H1 (cell line): ENCODE measurements around the gene GABRA4.

Source experiments
- ASH2L ChIP-seq: fragments of 200-600, 300-600 bp; sonication (generic); IDR thresholded peaks from one replicate; pipeline ENCODE4 v1.7.1; 2017; ENCODE audit warnings: low read length
- BRCA1 ChIP-seq: IDR thresholded peaks from 2 replicates; pipeline ENCODE4 v1.6.1; 2012; ENCODE audit warnings: low read depth, low read length, improper control_type of control experiment
- CHD1 ChIP-seq: IDR thresholded peaks from 2 replicates; pipeline ENCODE4 v1.6.1; 2012; ENCODE audit warnings: low read depth, low read length, improper control_type of control experiment
- CTCF ChIP-seq, 3 experiments: IDR thresholded peaks; 1 replicate in 2 of 3; 2 replicates in 1 of 3; pipeline versions ENCODE4 v1.5.1 to v1.6.1; 2011; ENCODE audit warnings: low read length in 3 of 3, mild to moderate bottlenecking in 3 of 3, inconsistent platforms in 2 of 3, low read depth in 1 of 3, moderate library complexity in 1 of 3; ENCODE audit not compliant: insufficient read depth in 1 of 3; ENCODE audit errors: control extremely low read depth in 1 of 3
- EZH2 ChIP-seq: fragments of 200-600 bp; sonication (generic); IDR thresholded peaks from 2 replicates; pipeline ENCODE4 v1.7.1; 2012; ENCODE audit warnings: low read depth, mild to moderate bottlenecking, moderate library complexity, low read length, inconsistent platforms; ENCODE audit not compliant: severe bottlenecking
- FOSL1 ChIP-seq: IDR thresholded peaks from 2 replicates; pipeline ENCODE4 v1.6.1; 2011; ENCODE audit warnings: mild to moderate bottlenecking, low read depth, low read length, moderate library complexity; ENCODE audit not compliant: insufficient read depth
- KDM1A ChIP-seq: fragments of 200-600, 300-600 bp; sonication (generic); IDR thresholded peaks from 2 replicates; pipeline ENCODE4 v1.7.1; 2016; ENCODE audit warnings: mild to moderate bottlenecking, low read length, borderline replicate concordance
- POLR2A ChIP-seq, 2 experiments: IDR thresholded peaks; 1 replicate in 1 of 2; 2 replicates in 1 of 2; pipeline ENCODE4 v1.6.1; 2011; ENCODE audit warnings: low read depth in 2 of 2, low read length in 2 of 2, mild to moderate bottlenecking in 2 of 2; ENCODE audit errors: control extremely low read depth in 1 of 2
- RAD21 ChIP-seq, 2 experiments: IDR thresholded peaks in 1 of 2; conservative IDR thresholded peaks in 1 of 2; 2 replicates each; pipeline ENCODE4 v1.6.1; 2011; ENCODE audit warnings: low read depth in 2 of 2, low read length in 2 of 2, improper control_type of control experiment in 1 of 2, inconsistent platforms in 1 of 2, mild to moderate bottlenecking in 1 of 2, moderate library complexity in 1 of 2
- RBBP5 ChIP-seq: IDR thresholded peaks from 2 replicates; pipeline ENCODE4 v1.7.1; 2012; ENCODE audit warnings: low read depth, mild to moderate bottlenecking, inconsistent platforms, low read length, moderate library complexity, borderline replicate concordance
- SIN3A ChIP-seq, 2 experiments: IDR thresholded peaks in 1 of 2; conservative IDR thresholded peaks in 1 of 2; 2 replicates each; pipeline ENCODE4 v1.6.1; 2011 to 2012; ENCODE audit warnings: low read length in 2 of 2, improper control_type of control experiment in 1 of 2, low read depth in 1 of 2, mild to moderate bottlenecking in 1 of 2
- SIX5 ChIP-seq: IDR thresholded peaks from 2 replicates; pipeline ENCODE4 v1.6.1; 2011; ENCODE audit warnings: mild to moderate bottlenecking, low read depth, low read length
- TEAD4 ChIP-seq: IDR thresholded peaks from 2 replicates; pipeline ENCODE4 v1.6.1; 2012; ENCODE audit warnings: low read depth, low read length, inconsistent platforms, mixed read lengths

DNA sequence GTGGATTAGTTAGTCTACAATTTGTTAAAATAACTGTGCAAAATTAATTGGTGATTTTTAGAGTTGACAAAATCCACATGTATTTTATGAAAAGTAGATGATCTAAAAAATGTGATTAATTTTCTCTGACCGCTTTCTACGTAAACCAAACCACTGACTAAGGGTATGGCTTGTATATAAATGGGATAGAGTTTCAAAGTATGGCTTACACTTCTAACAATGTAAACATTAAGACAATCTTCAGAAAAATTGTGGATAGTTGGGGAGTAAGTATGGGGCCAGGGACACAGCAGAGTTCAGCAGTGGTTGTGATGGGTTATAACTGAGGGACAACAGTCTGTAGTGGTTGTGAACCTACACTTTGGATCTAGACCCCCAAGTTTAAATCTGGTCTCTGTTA lies 39.8 kb downstream of the GABRA4 start:
- TF ChIP-seq SIN3A (conservative IDR thresholded peaks at IDR 0.05 in 1 of 2, IDR thresholded peaks at IDR 0.05 in 1 of 2; ENCODE audit: low read depth in 1 of 2, low read length in 2 of 2) (no peak), CTCF (IDR thresholded peaks at IDR 0.05; ENCODE audit: control extremely low read depth in 1 of 3, insufficient read depth in 1 of 3, low read depth in 1 of 3, low read length in 3 of 3) (no peak), FOSL1 (no peak), EZH2 (no peak), CHD1 (no peak), TEAD4 (no peak), ASH2L (no peak), BRCA1 (no peak), RBBP5 (no peak), RAD21 (IDR thresholded peaks at IDR 0.05 in 1 of 2, conservative IDR thresholded peaks at IDR 0.05 in 1 of 2; ENCODE audit: low read depth in 2 of 2, low read length in 2 of 2) (no peak), KDM1A (no peak), POLR2A (IDR thresholded peaks at IDR 0.05; ENCODE audit: control extremely low read depth in 1 of 2, low read depth in 2 of 2, low read length in 2 of 2) (no peak), SIX5 (no peak)
